BLaER1 (cell line): ENCODE data around the gene MAGI2.

Experiments used
- H3K27ac ChIP-seq: shearing (Covaris generic); formaldehyde crosslinking; 2 replicates; pipeline ENCODE4 v1.8.1; 2022
- H3K27me3 ChIP-seq: shearing (Covaris generic); formaldehyde crosslinking; 2 replicates; pipeline ENCODE4 v1.8.1; 2022
- H3K36me3 ChIP-seq: shearing (Covaris generic); formaldehyde crosslinking; 2 replicates; pipeline ENCODE4 v1.8.1; 2022
- H3K4me1 ChIP-seq: shearing (Covaris generic); formaldehyde crosslinking; 2 replicates; pipeline ENCODE4 v1.8.1; 2022
- H3K4me2 ChIP-seq: shearing (Covaris generic); formaldehyde crosslinking; 2 replicates; pipeline ENCODE4 v1.8.1; 2022
- H3K4me3 ChIP-seq: shearing (Covaris generic); formaldehyde crosslinking; 2 replicates; pipeline ENCODE4 v1.8.1; 2022
- H3K9ac ChIP-seq: shearing (Covaris generic); formaldehyde crosslinking; 2 replicates; pipeline ENCODE4 v1.8.1; 2022
- H3K9me3 ChIP-seq: shearing (Covaris generic); formaldehyde crosslinking; 2 replicates; pipeline ENCODE4 v1.8.1; 2022
- H4K20me1 ChIP-seq: shearing (Covaris generic); formaldehyde crosslinking; 2 replicates; pipeline ENCODE4 v1.8.1; 2022
- Cebpa-rat ChIP-seq: shearing (Covaris generic); IDR thresholded peaks from 2 replicates; pipeline ENCODE4 v1.8.1; 2022

The MAGI2 gene

GRCh38 chr7:78134256-78134655 lies 1319.2 kb downstream of the MAGI2 start:
- Histone ChIP-seq H3K4me3 (no peak overlapping the region), H3K27me3 (no peaks in the 10 kb centered on the region), H3K4me1 (no peaks in the 10 kb centered on the region), H3K4me2 (no peak overlapping the region), H4K20me1 (no peaks in the 10 kb centered on the region), H3K27ac (no peak overlapping the region), H3K9me3 (no peaks in the 10 kb centered on the region), H3K9ac (no peak overlapping the region), H3K36me3 (no peaks in the 10 kb centered on the region)
- no peak for TF ChIP-seq Cebpa-rat

GRCh38 chr7:78130446-78131215 lies 1322.8 kb downstream of the MAGI2 start:
- H3K36me3 ChIP-seq: no peaks in the 10 kb centered on the region
- TF ChIP-seq Cebpa-rat: no peak
- H4K20me1 ChIP-seq: no peaks in the 10 kb centered on the region
- no peak overlapping the region for H3K27ac ChIP-seq
- H3K9me3 ChIP-seq: no peaks in the 10 kb centered on the region
- H3K9ac ChIP-seq: no peak overlapping the region
- H3K4me2 ChIP-seq: no peak overlapping the region
- no peaks in the 10 kb centered on the region for H3K27me3 ChIP-seq
- no peak overlapping the region for H3K4me3 ChIP-seq
- no peaks in the 10 kb centered on the region for H3K4me1 ChIP-seq

GRCh38 chr7:78129865-78130264 lies 1323.6 kb downstream of the MAGI2 start:
- no peak overlapping the region for H3K9ac ChIP-seq

GRCh38 chr7:78127009-78127408 lies 1326.5 kb downstream of the MAGI2 start:
- Histone ChIP-seq H3K9me3 (no peaks in the 10 kb centered on the region), H3K9ac (no peak overlapping the region), H3K27me3 (no peaks in the 10 kb centered on the region), H3K4me2 (no peak overlapping the region), H3K4me1 (no peaks in the 10 kb centered on the region), H3K27ac (no peak overlapping the region), H3K4me3 (no peak overlapping the region), H4K20me1 (no peaks in the 10 kb centered on the region), H3K36me3 (no peaks in the 10 kb centered on the region)
- no peak for TF ChIP-seq Cebpa-rat

More at GRCh38 chr7:78129865-78130264, 1323.6 kb downstream of the MAGI2 start:
- H3K27me3 ChIP-seq: no peaks in the 10 kb centered on the region
- no peak overlapping the region for H3K4me3 ChIP-seq
- H4K20me1 ChIP-seq: no peaks in the 10 kb centered on the region
- no peak overlapping the region for H3K27ac ChIP-seq
- H3K36me3 ChIP-seq: no peaks in the 10 kb centered on the region
- H3K4me1 ChIP-seq: no peaks in the 10 kb centered on the region
- no peaks in the 10 kb centered on the region for H3K9me3 ChIP-seq
- TF ChIP-seq Cebpa-rat: no peak
- no peak overlapping the region for H3K4me2 ChIP-seq

GRCh38 chr7:78125884-78126283 lies 1327.6 kb downstream of the MAGI2 start:
- no peak overlapping the region for H3K27ac ChIP-seq
- no peaks in the 10 kb centered on the region for H4K20me1 ChIP-seq
- H3K4me1 ChIP-seq: no peaks in the 10 kb centered on the region
- H3K4me2 ChIP-seq: no peak overlapping the region
- H3K9me3 ChIP-seq: no peaks in the 10 kb centered on the region
- TF ChIP-seq Cebpa-rat: no peak
- H3K36me3 ChIP-seq: no peaks in the 10 kb centered on the region
- H3K4me3 ChIP-seq: no peak overlapping the region
- no peaks in the 10 kb centered on the region for H3K27me3 ChIP-seq
- H3K9ac ChIP-seq: no peak overlapping the region

GRCh38 chr7:78124216-78124615 lies 1329.3 kb downstream of the MAGI2 start:
- H3K27me3 ChIP-seq: no peaks in the 10 kb centered on the region
- H3K9ac ChIP-seq: no peak overlapping the region
- TF ChIP-seq Cebpa-rat: no peak

GRCh38 chr7:78121888-78122287 lies 1331.6 kb downstream of the MAGI2 start:
- no peaks in the 10 kb centered on the region for H3K36me3 ChIP-seq
- TF ChIP-seq Cebpa-rat: no peak
- no peaks in the 10 kb centered on the region for H4K20me1 ChIP-seq
- H3K27ac ChIP-seq: no peak overlapping the region
- H3K4me1 ChIP-seq: no peaks in the 10 kb centered on the region
- no peak overlapping the region for H3K9ac ChIP-seq
- H3K9me3 ChIP-seq: no peaks in the 10 kb centered on the region
- H3K4me3 ChIP-seq: no peak overlapping the region
- H3K4me2 ChIP-seq: no peak overlapping the region
- no peaks in the 10 kb centered on the region for H3K27me3 ChIP-seq

More at GRCh38 chr7:78124216-78124615, 1329.3 kb downstream of the MAGI2 start:
- Histone ChIP-seq H3K4me1 (no peaks in the 10 kb centered on the region), H3K4me3 (no peak overlapping the region), H4K20me1 (no peaks in the 10 kb centered on the region), H3K27ac (no peak overlapping the region), H3K9me3 (no peaks in the 10 kb centered on the region), H3K4me2 (no peak overlapping the region), H3K36me3 (no peaks in the 10 kb centered on the region)

GRCh38 chr7:78118470-78118869 lies 1335.0 kb downstream of the MAGI2 start:
- Histone ChIP-seq H3K9ac (no peak overlapping the region), H3K36me3 (no peaks in the 10 kb centered on the region), H3K27me3 (no peaks in the 10 kb centered on the region), H3K4me1 (no peaks in the 10 kb centered on the region), H3K4me2 (no peak overlapping the region), H4K20me1 (no peaks in the 10 kb centered on the region), H3K4me3 (no peak overlapping the region), H3K9me3 (no peaks in the 10 kb centered on the region), H3K27ac (no peak overlapping the region)
- no peak for TF ChIP-seq Cebpa-rat

GRCh38 chr7:78115876-78116275 lies 1337.6 kb downstream of the MAGI2 start:
- Histone ChIP-seq H3K4me1 (no peaks in the 10 kb centered on the region), H3K9ac (no peak overlapping the region), H3K27ac (no peak overlapping the region), H3K9me3 (no peaks in the 10 kb centered on the region), H3K4me3 (no peak overlapping the region), H3K36me3 (no peaks in the 10 kb centered on the region), H3K4me2 (no peak overlapping the region), H3K27me3 (no peaks in the 10 kb centered on the region), H4K20me1 (no peaks in the 10 kb centered on the region)
- no peak for TF ChIP-seq Cebpa-rat

GRCh38 chr7:78114993-78115392 lies 1338.5 kb downstream of the MAGI2 start:
- TF ChIP-seq Cebpa-rat: no peak
- Histone ChIP-seq H3K9me3 (no peaks in the 10 kb centered on the region), H3K27me3 (no peaks in the 10 kb centered on the region), H3K27ac (no peak overlapping the region), H3K4me1 (no peaks in the 10 kb centered on the region), H3K36me3 (no peaks in the 10 kb centered on the region), H3K4me2 (no peak overlapping the region), H4K20me1 (no peaks in the 10 kb centered on the region), H3K4me3 (no peak overlapping the region), H3K9ac (no peak overlapping the region)
